ENCODE measurements around the gene SLC16A9. TPM values are rescaled to one million over a fixed set of nuclear protein-coding genes. Genes with fewer than 3 reads are reported as not detected.

Gene SLC16A9
- total RNA-seq, 1 experiment from 2014 or later = 4.1 TPM

- no peak overlapping the region for H2BK20ac ChIP-seq (ENCODE audit: low read depth, low read length, poor library complexity, severe bottlenecking)
- Mint-ChIP-seq H3K27ac (no peak overlapping the region), H3K36me3 (ENCODE audit: insufficient read depth in 1 of 3, low read depth in 3 of 3) (no peaks in the 10 kb centered on the region), H3K27me3 (ENCODE audit: low read depth) (no peaks in the 10 kb centered on the region), H3K4me3 (no peak overlapping the region), H3K9me3 (no peaks in the 10 kb centered on the region), H3K4me1 (peaks cover 26 to 33% of the 10 kb centered on the region in 2 experiments)
- H3K14ac ChIP-seq (ENCODE audit: insufficient read depth, low read length) = no peak overlapping the region
- no peak overlapping the region for H2BK15ac ChIP-seq (ENCODE audit: low read depth, low read length)
- H2BK5ac ChIP-seq (ENCODE audit: insufficient read length, low read length) = no peak overlapping the region
- no peak overlapping the region for H3K18ac ChIP-seq (ENCODE audit: insufficient read length, low read depth, low read length)
- H3T11ph ChIP-seq (ENCODE audit: low read length) = no peak overlapping the region
- H2AK5ac ChIP-seq (ENCODE audit: insufficient read length, low read length) = no peak overlapping the region
- H2AFZ ChIP-seq (ENCODE audit: low read length) = no peak overlapping the region
- no peak overlapping the region for H4K5ac ChIP-seq (ENCODE audit: insufficient read length, low read depth, low read length)
- no peaks in the 10 kb centered on the region for H3K79me2 ChIP-seq (ENCODE audit: insufficient read depth, low read length)
- H3K56ac ChIP-seq (ENCODE audit: insufficient read length, low read depth, low read length) = no peak overlapping the region
- H4K8ac ChIP-seq (replicated peaks; ENCODE audit: insufficient read length, low read depth, low read length) = no peak overlapping the region
- no peaks in the 10 kb centered on the region for H3K9me3 ChIP-seq (ENCODE audit: control insufficient read depth, low read depth, low read length)
- H3K23ac ChIP-seq (ENCODE audit: insufficient read length, low read depth, low read length) = no peak overlapping the region
- H3K27ac ChIP-seq (ENCODE audit: insufficient read length, low read depth, low read length) = no peak overlapping the region
- H3K4ac ChIP-seq (ENCODE audit: low read depth, low read length) = no peak overlapping the region
- no peaks in the 10 kb centered on the region for H3K79me1 ChIP-seq (ENCODE audit: insufficient read depth, low read depth, low read length, poor library complexity, severe bottlenecking)
- no peak overlapping the region for H2BK12ac ChIP-seq (ENCODE audit: insufficient read length, low read depth, low read length)
- H3K4me2 ChIP-seq (ENCODE audit: insufficient read depth, insufficient read length, low read length) = no peak overlapping the region
- TF ChIP-seq CTCF (conservative IDR thresholded peaks at IDR 0.05) = no peak
- H3K9ac ChIP-seq (ENCODE audit: extremely low read depth, insufficient read length, low read length) = no peak overlapping the region
- H2BK120ac ChIP-seq (ENCODE audit: low read depth, low read length, poor library complexity, severe bottlenecking) = no peak overlapping the region
- no peak overlapping the region for H4K91ac ChIP-seq (ENCODE audit: insufficient read length, low read depth, low read length)
- no peaks in the 10 kb centered on the region for H3K23me2 ChIP-seq (ENCODE audit: insufficient read length, low read depth, low read length, poor library complexity, severe bottlenecking)
- H3K27me3 ChIP-seq (ENCODE audit: insufficient read depth, low read length) = no peaks in the 10 kb centered on the region
- 0 out of 2 replicates have a peak, but pooled peaks cover 2% of the 10 kb centered on the region for H3K4me1 ChIP-seq (ENCODE audit: insufficient read depth, low read length)
- DNase-seq = no peak
- no peaks in the 10 kb centered on the region for H4K20me1 ChIP-seq (ENCODE audit: control insufficient read depth, insufficient read depth, insufficient read length)
Measured at GRCh38 chr10:59631237-59631636, 78.4 kb downstream of the SLC16A9 start.

All from H9 (cell line).